IPS DF 6.9 (cell line): ENCODE results near the gene RABGAP1L.
"Not testable (repeated sequence)": the region's sequence is repeated elsewhere in the genome, so short reads cannot be mapped to it uniquely, and the experiment has no call there.

ENCODE experiments used
- DNase-seq: peaks from one replicate; pipeline ENCODE4 v3.0.0-alpha.2; 2013; ENCODE audit warnings: low read depth, low spot score
- H3K27ac ChIP-seq: one replicate; pipeline ENCODE4 v1.5.1; 2013; ENCODE audit warnings: low read length, control low read depth
- H3K27me3 ChIP-seq: 2 replicates; pipeline ENCODE4 v1.6.1; 2013; ENCODE audit warnings: mild to moderate bottlenecking, low read length; ENCODE audit not compliant: control insufficient read depth, insufficient read depth
- H3K36me3 ChIP-seq: 2 replicates; pipeline ENCODE4 v1.6.1; 2013; ENCODE audit warnings: low read length; ENCODE audit not compliant: control insufficient read depth, insufficient read depth
- H3K4me1 ChIP-seq: 2 replicates; pipeline ENCODE4 v1.6.1; 2013; ENCODE audit warnings: low read length; ENCODE audit not compliant: control insufficient read depth, insufficient read depth
- H3K4me3 ChIP-seq: 2 replicates; pipeline ENCODE4 v1.5.1; 2013; ENCODE audit warnings: mild to moderate bottlenecking, low read length
- H3K9me3 ChIP-seq: 2 replicates; pipeline ENCODE4 v1.6.1; 2013; ENCODE audit warnings: low read length, inconsistent platforms; ENCODE audit not compliant: control insufficient read depth, insufficient read depth
- WGBS: extraction: QIAGEN DNeasy Blood & Tissue Kit; methylation state at CpG from one replicate; pipeline ENCODE4 v1.1.7; 2013; ENCODE audit warnings: mixed read lengths, missing lambda C conversion rate; ENCODE audit not compliant: insufficient read length, insufficient coverage; 5-methylcytosine and 5-hydroxymethylcytosine counted together

The RABGAP1L gene

DNA sequence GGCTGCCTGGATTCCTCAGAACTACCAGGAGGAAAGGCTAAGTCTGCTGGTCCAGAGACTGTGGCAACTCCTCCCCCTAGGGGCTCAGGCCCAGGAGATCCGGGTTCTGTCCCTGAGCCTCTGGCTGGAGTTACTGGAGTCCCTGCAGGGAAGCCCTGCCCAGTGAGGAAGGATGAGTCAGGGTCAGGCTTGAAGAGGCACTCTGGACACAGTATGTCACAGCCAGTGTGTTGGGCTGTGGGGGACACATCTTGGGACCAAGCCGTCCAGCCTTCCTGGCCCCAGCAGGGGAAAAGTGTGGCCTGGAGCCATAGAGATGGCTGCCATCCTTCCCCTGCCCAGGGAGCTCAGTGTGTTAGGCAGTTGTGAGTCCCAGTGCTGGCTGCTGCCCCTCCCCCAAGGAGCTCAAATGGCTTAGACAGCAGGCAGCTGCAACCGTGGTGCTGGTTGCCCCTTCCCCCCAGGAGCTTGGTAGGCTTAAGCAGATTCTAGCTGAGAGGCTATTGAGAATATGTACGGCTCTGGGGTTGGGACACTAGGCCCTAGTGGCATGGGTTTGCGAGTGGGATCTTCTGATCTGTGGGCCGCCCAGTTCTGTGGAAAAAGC is 28.2 kb upstream of the RABGAP1L start:
- no peak for DNase-seq
- Histone ChIP-seq H3K4me3 (no peak overlapping the region), H3K27ac (no peak overlapping the region), H3K36me3 (no peaks in the 10 kb centered on the region), H3K4me1 (no peaks in the 10 kb centered on the region), H3K27me3 (no peaks in the 10 kb centered on the region), H3K9me3 (no peaks in the 10 kb centered on the region)
- WGBS: no CpG with 5 or more reads among the region's 6 CpGs

DNA sequence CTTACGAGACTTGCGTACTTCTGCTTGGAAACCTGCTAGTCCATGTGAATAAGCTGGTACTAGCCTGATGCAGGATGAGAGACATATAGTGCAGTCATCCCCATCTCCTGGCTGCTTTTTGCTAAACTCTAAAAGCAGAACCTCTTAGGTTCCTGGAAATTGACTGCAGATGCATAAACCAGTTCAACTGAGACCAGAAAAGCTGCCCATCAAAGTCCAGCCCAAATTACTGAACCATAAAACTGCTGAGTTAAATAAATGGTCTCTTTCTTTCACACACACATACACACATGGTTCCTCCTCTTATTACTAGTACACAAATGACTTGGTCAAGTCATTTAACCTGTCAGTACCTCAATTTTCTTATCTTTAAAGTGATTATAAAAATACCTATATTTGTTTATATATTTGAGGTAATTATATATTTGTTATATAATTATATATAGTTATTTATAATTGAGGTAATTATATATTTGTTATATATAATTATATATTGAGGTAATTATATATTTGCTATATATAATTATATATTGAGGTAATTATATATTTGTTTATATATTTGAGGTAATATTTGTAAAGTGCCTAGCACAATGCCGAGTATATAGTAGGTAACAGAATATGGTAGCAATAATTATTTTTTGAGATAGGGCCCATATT is 25.2 kb upstream of the RABGAP1L start:
- Histone ChIP-seq H3K4me1 (no peaks in the 10 kb centered on the region), H3K36me3 (no peaks in the 10 kb centered on the region), H3K27me3 (no peaks in the 10 kb centered on the region), H3K4me3 (no peak overlapping the region), H3K27ac (no peak overlapping the region), H3K9me3 (no peaks in the 10 kb centered on the region)
- DNase-seq: no peak
- WGBS: 100% methylated on average over 1 of the region's 3 CpGs

DNA sequence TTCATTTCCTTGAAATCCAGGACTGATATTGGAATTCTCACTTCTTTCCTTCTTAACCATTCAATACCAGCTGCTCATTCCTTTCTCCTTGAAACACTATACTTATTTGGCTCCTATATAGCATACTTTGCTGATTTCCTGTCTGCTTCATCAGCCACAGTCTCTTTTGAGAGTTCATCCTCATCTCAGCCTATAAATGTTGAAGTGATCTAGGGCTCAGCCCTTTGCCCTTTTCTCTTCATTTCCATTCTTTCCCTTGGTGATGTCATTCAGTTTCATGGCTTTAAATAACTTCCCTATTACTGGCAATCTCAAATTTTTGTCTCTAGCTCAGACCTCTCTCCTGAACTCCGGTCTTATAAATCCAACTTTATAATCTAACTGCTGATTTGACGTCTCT is 24.1 kb upstream of the RABGAP1L start:
- no peak overlapping the region for H3K4me3 ChIP-seq
- no peaks in the 10 kb centered on the region for H3K27me3 ChIP-seq
- no peak overlapping the region for H3K27ac ChIP-seq
- H3K4me1 ChIP-seq: no peaks in the 10 kb centered on the region
- no peaks in the 10 kb centered on the region for H3K9me3 ChIP-seq
- no CpG with 5 or more reads among the region's 2 CpGs for WGBS
- no peaks in the 10 kb centered on the region for H3K36me3 ChIP-seq
- DNase-seq: no peak

DNA sequence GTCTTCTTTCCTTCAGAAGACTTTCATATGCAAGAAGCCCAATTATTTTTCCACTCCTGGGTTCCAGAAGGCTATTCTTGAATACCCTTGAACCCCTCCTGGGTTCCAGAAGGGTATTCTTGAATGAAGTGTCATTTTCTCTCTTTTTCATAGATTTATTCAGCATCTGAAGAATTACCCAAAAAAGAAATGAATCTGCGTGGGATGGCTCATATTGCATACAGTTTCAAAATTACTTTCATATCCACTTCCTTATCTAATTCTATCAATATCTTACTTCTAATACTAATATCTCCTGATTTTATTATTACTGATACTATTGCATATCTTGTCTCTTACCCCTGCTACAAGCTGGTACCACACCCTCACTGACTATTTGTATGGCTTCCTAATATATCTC is 22.6 kb upstream of the RABGAP1L start:
- Histone ChIP-seq H3K27me3 (no peaks in the 10 kb centered on the region), H3K4me3 (no peak overlapping the region), H3K27ac (no peak overlapping the region), H3K9me3 (no peaks in the 10 kb centered on the region), H3K36me3 (no peaks in the 10 kb centered on the region), H3K4me1 (no peaks in the 10 kb centered on the region)
- no CpG with 5 or more reads among the region's 1 CpG for WGBS
- no peak for DNase-seq

DNA sequence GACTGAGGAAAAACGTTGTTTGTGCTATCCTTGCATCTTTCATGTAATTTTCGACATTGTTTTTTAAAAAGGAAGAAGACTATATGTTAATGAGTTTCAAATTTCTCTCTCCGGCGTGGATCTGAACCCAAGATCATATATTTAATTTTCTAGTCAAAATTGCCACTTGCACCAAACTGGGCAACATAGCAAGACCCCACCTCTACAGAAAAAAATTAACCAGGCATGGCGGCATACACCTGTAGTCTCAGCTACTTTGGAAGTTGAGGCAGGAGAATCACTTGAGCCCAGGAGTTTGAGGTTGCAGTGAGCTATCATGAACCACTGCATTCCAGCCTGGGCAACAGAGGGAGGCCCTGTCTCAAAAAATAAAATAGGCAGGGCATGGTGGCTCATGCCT is 16.5 kb upstream of the RABGAP1L start:
- WGBS: no CpG with 5 or more reads among the region's 5 CpGs
- H3K36me3 ChIP-seq: no peaks in the 10 kb centered on the region

DNA sequence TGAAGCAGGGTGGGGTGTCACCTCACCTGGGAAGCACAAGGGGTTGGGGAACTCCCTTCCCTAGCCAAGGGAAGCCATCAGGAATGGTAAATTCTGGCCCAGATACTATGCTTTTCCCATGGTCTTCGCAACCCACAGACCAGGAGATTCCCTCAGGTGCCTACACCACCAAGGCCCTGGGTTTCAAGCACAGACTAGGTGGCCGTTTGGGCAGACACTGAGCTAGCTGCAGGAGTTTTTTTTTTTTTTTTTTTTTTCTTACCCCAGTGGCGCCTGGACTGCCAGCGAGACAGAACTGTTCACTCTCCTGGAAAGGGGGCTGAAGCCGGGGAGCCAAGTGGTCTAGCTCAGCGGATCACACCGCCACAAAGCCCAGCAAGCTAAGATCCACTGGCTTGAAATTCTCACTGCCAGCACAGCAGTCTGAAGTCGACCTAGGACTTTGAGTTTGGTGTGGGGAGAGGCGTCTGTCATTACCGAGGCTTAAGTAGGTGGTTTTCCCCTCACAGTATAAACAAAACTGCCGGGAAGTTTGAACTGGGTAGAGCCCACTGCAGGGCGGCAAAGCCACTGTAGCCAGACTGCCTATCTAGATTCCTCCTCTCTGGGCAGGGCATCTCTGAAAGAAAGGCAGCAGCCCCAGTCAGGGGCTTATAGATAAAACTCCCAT is 15.5 kb upstream of the RABGAP1L start:
- not testable (repeated sequence) for H3K4me3 ChIP-seq, H3K27me3 ChIP-seq, H3K36me3 ChIP-seq, H3K9me3 ChIP-seq, H3K4me1 ChIP-seq, H3K27ac ChIP-seq, DNase-seq
- WGBS: no CpG with 5 or more reads among the region's 12 CpGs

More for the DNA sequence above, 16.5 kb upstream of the RABGAP1L start:
- Histone ChIP-seq H3K27me3 (no peaks in the 10 kb centered on the region), H3K27ac (no peak overlapping the region), H3K4me1 (no peaks in the 10 kb centered on the region), H3K9me3 (no peaks in the 10 kb centered on the region), H3K4me3 (no peak overlapping the region)
- DNase-seq: no peak

DNA sequence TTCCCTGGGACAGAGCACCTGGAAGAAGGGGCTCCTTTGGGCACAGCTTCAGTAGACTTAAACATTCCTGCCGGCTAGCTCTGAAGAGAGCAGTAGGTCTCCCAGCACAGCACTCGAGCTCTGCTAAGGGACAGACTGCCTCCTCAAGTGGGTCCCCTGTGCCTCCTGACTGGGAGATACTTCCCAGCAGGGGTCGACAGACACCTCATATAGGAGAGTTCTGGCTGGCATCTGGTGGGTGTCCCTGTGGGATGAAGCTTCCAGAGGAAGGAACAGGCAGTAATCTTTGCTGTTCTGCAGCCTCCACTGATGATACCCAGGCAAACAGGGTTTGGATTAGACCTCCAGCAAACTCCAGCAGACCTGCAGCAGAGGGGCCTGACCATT is 14.9 kb upstream of the RABGAP1L start:
- H3K27ac ChIP-seq: not testable (repeated sequence)
- WGBS: no CpG with 5 or more reads among the region's 3 CpGs

DNA sequence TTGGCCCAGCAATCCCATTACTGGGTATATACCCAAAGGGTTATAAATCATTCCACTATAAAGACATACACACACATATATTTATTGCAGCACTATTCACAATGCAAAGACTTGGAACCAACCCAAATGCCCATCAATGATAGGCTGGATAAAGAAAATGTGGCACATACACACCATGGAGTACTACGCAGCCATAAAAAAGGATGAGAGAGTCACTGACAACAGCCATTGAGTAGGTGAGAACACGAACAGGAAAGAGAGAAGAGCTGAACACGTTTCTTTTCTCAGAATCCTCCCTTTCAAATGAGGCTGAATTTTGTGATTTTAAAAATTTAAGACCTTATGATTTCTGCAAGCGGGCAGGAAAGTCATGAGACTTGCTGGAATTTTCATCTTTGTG is 10.1 kb upstream of the RABGAP1L start:
- no CpG with 5 or more reads among the region's 4 CpGs for WGBS
- H3K4me1 ChIP-seq: no peaks in the 10 kb centered on the region
- H3K4me3 ChIP-seq: no peak overlapping the region
- no peaks in the 10 kb centered on the region for H3K9me3 ChIP-seq
- H3K27ac ChIP-seq: no peak overlapping the region
- H3K27me3 ChIP-seq: no peaks in the 10 kb centered on the region
- DNase-seq: no peak
- H3K36me3 ChIP-seq: no peaks in the 10 kb centered on the region

More for the DNA sequence above, 14.9 kb upstream of the RABGAP1L start:
- H3K4me3 ChIP-seq, H3K36me3 ChIP-seq, DNase-seq, H3K27me3 ChIP-seq, H3K4me1 ChIP-seq, H3K9me3 ChIP-seq: not testable (repeated sequence)

DNA sequence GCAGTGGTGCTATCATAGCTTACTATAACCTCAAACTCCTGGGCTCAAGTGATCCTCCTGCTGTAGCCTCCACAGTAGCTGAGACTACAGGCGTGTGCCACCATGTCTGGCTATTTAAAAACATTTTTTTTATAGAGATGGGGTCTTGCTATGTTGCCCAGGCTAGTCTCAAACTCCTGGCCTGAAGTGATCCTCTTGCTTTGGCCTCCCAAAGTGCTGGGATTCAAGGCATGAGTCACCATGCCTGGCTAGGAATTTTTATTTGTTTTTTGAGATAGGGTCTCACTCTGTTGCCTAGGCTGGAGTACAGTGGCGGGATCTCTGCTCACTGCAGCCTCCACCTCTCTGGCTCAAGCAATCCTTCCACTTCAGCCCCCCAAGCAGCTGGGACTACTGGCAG is 8.8 kb upstream of the RABGAP1L start:
- no peak for DNase-seq

DNA sequence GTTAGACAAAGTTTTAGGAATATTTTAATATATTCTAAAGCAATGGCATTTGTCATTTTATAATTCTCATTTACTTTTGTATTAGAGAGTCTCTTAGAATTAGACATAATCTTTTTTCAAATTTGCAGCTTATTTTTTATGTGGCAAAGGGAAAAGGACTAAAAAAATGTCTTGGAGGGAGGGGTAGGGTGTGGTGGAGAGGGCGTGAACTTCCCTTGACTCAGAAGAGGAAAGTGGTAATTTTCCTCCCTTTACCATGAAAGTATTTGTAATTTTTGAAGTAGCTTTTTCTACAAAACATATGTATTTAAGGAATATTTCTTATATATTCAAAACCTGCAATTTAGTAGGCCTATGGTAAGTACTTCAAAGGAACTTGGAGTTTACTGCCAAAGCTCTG is 6.9 kb upstream of the RABGAP1L start:
- DNase-seq: no peak
- no CpG with 5 or more reads among the region's 1 CpG for WGBS
- no peaks in the 10 kb centered on the region for H3K4me1 ChIP-seq

More for the DNA sequence above, 8.8 kb upstream of the RABGAP1L start:
- no peaks in the 10 kb centered on the region for H3K9me3 ChIP-seq
- no peak overlapping the region for H3K27ac ChIP-seq
- no CpG with 5 or more reads among the region's 2 CpGs for WGBS
- no peak overlapping the region for H3K4me3 ChIP-seq
- no peaks in the 10 kb centered on the region for H3K36me3 ChIP-seq
- H3K27me3 ChIP-seq: no peaks in the 10 kb centered on the region
- H3K4me1 ChIP-seq: no peaks in the 10 kb centered on the region

More for the DNA sequence above, 6.9 kb upstream of the RABGAP1L start:
- no peak overlapping the region for H3K4me3 ChIP-seq
- H3K27ac ChIP-seq: no peak overlapping the region
- no peaks in the 10 kb centered on the region for H3K9me3 ChIP-seq
- H3K36me3 ChIP-seq: no peaks in the 10 kb centered on the region
- no peaks in the 10 kb centered on the region for H3K27me3 ChIP-seq
